ENCODE data around the gene LKAAEAR1. TPM values are rescaled to one million over a fixed set of nuclear protein-coding genes. Genes with fewer than 3 reads are reported as not detected.

Gene LKAAEAR1
- polyA plus RNA-seq, 1 experiment = not detected

DNA sequence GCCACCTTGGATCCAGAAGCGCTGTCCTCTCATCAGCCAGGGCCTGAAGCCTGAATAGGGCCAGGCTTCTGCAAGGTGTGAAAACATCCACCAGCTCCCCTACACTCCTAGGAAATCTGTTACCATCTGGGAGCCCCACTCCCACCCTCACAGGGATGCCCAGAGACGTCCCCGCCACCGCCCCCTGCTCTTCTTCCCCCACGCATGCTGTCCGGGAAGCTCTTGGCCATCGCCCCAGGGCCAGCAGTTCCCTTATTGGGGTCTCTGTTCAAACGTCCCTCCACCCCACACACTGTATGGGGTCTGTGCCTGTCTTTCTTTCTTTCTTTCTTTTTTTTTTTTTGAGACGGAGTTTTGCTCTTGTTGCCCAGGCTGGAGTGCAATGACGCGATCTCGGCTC is 8.6 kb downstream of the LKAAEAR1 start:
- TF ChIP-seq, protein P1, sequence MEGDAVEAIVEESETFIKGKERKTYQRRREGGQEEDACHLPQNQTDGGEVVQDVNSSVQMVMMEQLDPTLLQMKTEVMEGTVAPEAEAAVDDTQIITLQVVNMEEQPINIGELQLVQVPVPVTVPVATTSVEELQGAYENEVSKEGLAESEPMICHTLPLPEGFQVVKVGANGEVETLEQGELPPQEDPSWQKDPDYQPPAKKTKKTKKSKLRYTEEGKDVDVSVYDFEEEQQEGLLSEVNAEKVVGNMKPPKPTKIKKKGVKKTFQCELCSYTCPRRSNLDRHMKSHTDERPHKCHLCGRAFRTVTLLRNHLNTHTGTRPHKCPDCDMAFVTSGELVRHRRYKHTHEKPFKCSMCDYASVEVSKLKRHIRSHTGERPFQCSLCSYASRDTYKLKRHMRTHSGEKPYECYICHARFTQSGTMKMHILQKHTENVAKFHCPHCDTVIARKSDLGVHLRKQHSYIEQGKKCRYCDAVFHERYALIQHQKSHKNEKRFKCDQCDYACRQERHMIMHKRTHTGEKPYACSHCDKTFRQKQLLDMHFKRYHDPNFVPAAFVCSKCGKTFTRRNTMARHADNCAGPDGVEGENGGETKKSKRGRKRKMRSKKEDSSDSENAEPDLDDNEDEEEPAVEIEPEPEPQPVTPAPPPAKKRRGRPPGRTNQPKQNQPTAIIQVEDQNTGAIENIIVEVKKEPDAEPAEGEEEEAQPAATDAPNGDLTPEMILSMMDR (IDR thresholded peaks at IDR 0.05; ENCODE audit: low read depth, low read length) = no peak
- Histone ChIP-seq H3K9me3 (ENCODE audit: control insufficient read depth, insufficient read depth, low read length) (no peaks in the 10 kb centered on the region; the same call in 1 of the 2 replicates), H3K4me3 (ENCODE audit: low read depth, low read length) (no peak overlapping the region), H3K27me3 (ENCODE audit: control insufficient read depth, insufficient read depth, low read length) (no peaks in the 10 kb centered on the region), H3K27ac (ENCODE audit: low read depth, low read length) (no peak overlapping the region)
- POLR2A ChIA-PET = no interaction called here
- CTCF ChIA-PET = no interaction called here
- no peak for DNase-seq (ENCODE audit: low read depth, low spot score)

DNA sequence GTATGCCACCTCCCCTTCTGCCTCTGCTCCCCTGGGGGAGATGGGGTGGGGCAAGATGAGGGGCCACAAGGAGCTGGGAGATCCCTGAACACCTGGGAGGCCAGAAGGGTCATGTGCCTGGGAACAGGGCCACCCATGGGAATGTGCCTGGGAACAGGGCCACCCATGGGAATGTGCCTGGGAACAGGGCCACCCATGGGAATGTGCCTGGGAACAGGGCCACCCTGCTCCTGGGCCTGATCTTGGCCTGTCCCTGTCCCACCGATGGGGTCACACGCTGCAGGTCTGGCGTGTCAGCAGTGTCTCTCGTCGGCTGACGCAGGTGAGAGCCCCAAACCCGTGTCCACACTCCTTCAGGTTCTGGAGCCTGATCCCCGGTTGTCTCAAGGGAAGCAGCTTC is 9.2 kb downstream of the LKAAEAR1 start:
- POLR2A ChIA-PET = no interaction called here
- CTCF ChIA-PET = no interaction called here

DNA sequence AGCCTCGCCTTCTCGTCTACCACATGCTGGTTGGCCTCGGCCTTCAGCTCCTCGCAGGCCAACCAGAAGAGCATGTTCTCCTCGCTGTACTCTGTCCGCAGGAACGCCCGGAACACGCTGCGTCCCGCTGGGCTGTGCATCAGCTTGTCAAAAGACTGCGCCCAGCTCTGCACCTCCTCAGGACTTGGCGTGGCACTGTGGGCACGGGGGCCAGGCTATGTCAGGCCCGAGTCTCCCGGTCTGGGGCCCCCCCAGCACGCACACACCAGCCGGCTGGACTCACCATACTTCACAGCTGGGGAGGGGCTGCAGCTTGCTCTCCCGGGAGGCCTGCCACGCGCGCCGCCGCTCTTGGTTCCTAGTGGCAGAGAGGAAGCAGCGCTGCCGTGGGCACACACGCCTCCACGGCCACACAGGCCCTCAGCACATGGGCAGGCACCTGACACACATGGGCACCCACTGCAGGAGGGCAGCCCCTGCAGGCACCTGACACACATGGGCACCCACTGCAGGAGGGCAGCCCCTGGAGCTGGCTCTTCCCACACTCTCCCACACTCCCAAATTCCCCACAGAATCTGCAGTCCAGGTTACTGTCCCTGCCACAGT is 9.9 kb downstream of the LKAAEAR1 start:
- Histone ChIP-seq H3K27ac (ENCODE audit: low read depth, low read length) (no peak overlapping the region), H3K27me3 (ENCODE audit: control insufficient read depth, insufficient read depth, low read length) (no peaks in the 10 kb centered on the region), H3K4me3 (ENCODE audit: low read depth, low read length) (no peak overlapping the region), H3K9me3 (ENCODE audit: control insufficient read depth, insufficient read depth, low read length) (no peaks in the 10 kb centered on the region; the same call in 1 of the 2 replicates)
- TF ChIP-seq, protein P1 (IDR thresholded peaks at IDR 0.05; ENCODE audit: low read depth, low read length) = no peak
- POLR2A ChIA-PET = no interaction called here
- no peak for DNase-seq (ENCODE audit: low read depth, low spot score)
- CTCF ChIA-PET = no interaction called here

More for the DNA sequence above, 9.2 kb downstream of the LKAAEAR1 start:
- no peaks in the 10 kb centered on the region; the same call in 1 of the 2 replicates for H3K9me3 ChIP-seq (ENCODE audit: control insufficient read depth, insufficient read depth, low read length)
- TF ChIP-seq, protein P1 (IDR thresholded peaks at IDR 0.05; ENCODE audit: low read depth, low read length) = no peak
- H3K4me3 ChIP-seq (ENCODE audit: low read depth, low read length) = no peak overlapping the region
- DNase-seq (ENCODE audit: low read depth, low spot score) = no peak
- H3K27ac ChIP-seq (ENCODE audit: low read depth, low read length) = no peak overlapping the region
- H3K27me3 ChIP-seq (ENCODE audit: control insufficient read depth, insufficient read depth, low read length) = no peaks in the 10 kb centered on the region

- no peak overlapping the region for H3K4me3 ChIP-seq (ENCODE audit: low read depth, low read length)
- H3K27me3 ChIP-seq (ENCODE audit: control insufficient read depth, insufficient read depth, low read length) = no peaks in the 10 kb centered on the region
- no peak overlapping the region for H3K27ac ChIP-seq (ENCODE audit: low read depth, low read length)
- DNase-seq (ENCODE audit: low read depth, low spot score) = no peak
- H3K9me3 ChIP-seq (ENCODE audit: control insufficient read depth, insufficient read depth, low read length) = no peaks in the 10 kb centered on the region; the same call in 1 of the 2 replicates
- ChIA-PET CTCF (no interaction called here), POLR2A (no interaction called here)
- TF ChIP-seq, protein P1 (IDR thresholded peaks at IDR 0.05; ENCODE audit: low read depth, low read length) = no peak
These were observed 10.6 kb downstream of the LKAAEAR1 start for GRCh38 chr20:64073476-64074183.

GRCh38 chr20:64072498-64073063 is 11.6 kb downstream of the LKAAEAR1 start:
- POLR2A ChIA-PET = no interaction called here
- H3K27me3 ChIP-seq (ENCODE audit: control insufficient read depth, insufficient read depth, low read length) = no peaks in the 10 kb centered on the region
- H3K4me3 ChIP-seq (ENCODE audit: low read depth, low read length) = no peak overlapping the region
- TF ChIP-seq, protein P1 (IDR thresholded peaks at IDR 0.05; ENCODE audit: low read depth, low read length) = no peak
- no peak for DNase-seq (ENCODE audit: low read depth, low spot score)
- no peak overlapping the region for H3K27ac ChIP-seq (ENCODE audit: low read depth, low read length)
- no peaks in the 10 kb centered on the region; the same call in 1 of the 2 replicates for H3K9me3 ChIP-seq (ENCODE audit: control insufficient read depth, insufficient read depth, low read length)
- CTCF ChIA-PET = no interaction called here
